GM23338 (cell line): ENCODE measurements around the gene BICDL1. TPM values are rescaled to one million over a fixed set of nuclear protein-coding genes. Genes with fewer than 3 reads are reported as not detected.

Experiments
- ATAC-seq: fragments of 200-7000 bp; cut with Tn5 transposase; 3 replicates; pipeline ENCODE4 v1.9.1; 2020
- DNase-seq: peaks from one replicate; pipeline ENCODE4 v3.0.0-alpha.2; 2015; ENCODE audit warnings: low spot score
- H2AFZ ChIP-seq: fragments of 200-600 bp; sonication (generic); 2 replicates; pipeline ENCODE4 v1.8.0; 2016; ENCODE audit warnings: antibody characterized with exemption, mild to moderate bottlenecking, moderate library complexity
- H3F3A ChIP-seq: fragments of 200-600 bp; sonication (generic); replicated peaks from 2 replicates; pipeline ENCODE4 v1.8.0; 2017; ENCODE audit warnings: antibody characterized with exemption, mixed run types, low read depth
- H3K27ac ChIP-seq: fragments of 200-600 bp; sonication (generic); 2 replicates; pipeline ENCODE4 v1.6.1; 2016; ENCODE audit warnings: low read depth
- H3K27me3 ChIP-seq: fragments of 200-600 bp; sonication (generic); 2 replicates; pipeline ENCODE4 v1.8.0; 2016; ENCODE audit warnings: mild to moderate bottlenecking, mixed run types, moderate library complexity; ENCODE audit not compliant: insufficient read depth
- H3K36me3 ChIP-seq: fragments of 200-600 bp; sonication (generic); 2 replicates; pipeline ENCODE4 v1.8.0; 2016; ENCODE audit warnings: mild to moderate bottlenecking; ENCODE audit not compliant: insufficient read depth
- H3K4me1 ChIP-seq: fragments of 200-600 bp; sonication (generic); 2 replicates; pipeline ENCODE4 v1.8.0; 2016; ENCODE audit warnings: mild to moderate bottlenecking, moderate library complexity; ENCODE audit not compliant: insufficient read depth
- H3K4me2 ChIP-seq: fragments of 200-600 bp; sonication (generic); 2 replicates; pipeline ENCODE4 v1.7.1; 2017; ENCODE audit warnings: mixed run types
- H3K4me3 ChIP-seq: fragments of 200-600 bp; sonication (generic); 2 replicates; pipeline ENCODE4 v1.6.1; 2016; ENCODE audit warnings: mixed run types
- H3K79me2 ChIP-seq: fragments of 200-600 bp; sonication (generic); replicated peaks from 2 replicates; pipeline ENCODE4 v1.8.0; 2017; ENCODE audit warnings: mild to moderate bottlenecking; ENCODE audit not compliant: insufficient read depth
- H3K9me2 ChIP-seq: fragments of 200-600 bp; sonication (generic); 2 replicates; pipeline ENCODE4 v1.8.0; 2017; ENCODE audit not compliant: insufficient read depth
- H4K20me1 ChIP-seq: fragments of 200-600 bp; sonication (generic); replicated peaks from 2 replicates; pipeline ENCODE4 v1.8.0; 2017; ENCODE audit warnings: mild to moderate bottlenecking; ENCODE audit not compliant: insufficient read depth
- H3K27ac Mint-ChIP-seq: 2 replicates; pipeline ENCODE4 v1.8.0; 2020; ENCODE audit warnings: inconsistent platforms, mild to moderate bottlenecking, moderate library complexity, mixed read lengths
- H3K27me3 Mint-ChIP-seq: 3 replicates; pipeline ENCODE4 v1.8.0; 2022; ENCODE audit warnings: low read depth, mild to moderate bottlenecking, moderate library complexity, mixed read lengths, inconsistent platforms; ENCODE audit not compliant: insufficient read depth, poor library complexity
- H3K36me3 Mint-ChIP-seq: 3 replicates; pipeline ENCODE4 v1.8.0; 2021; ENCODE audit warnings: low read depth, mild to moderate bottlenecking, inconsistent platforms, moderate library complexity, mixed read lengths
- H3K4me1 Mint-ChIP-seq: 3 replicates; pipeline ENCODE4 v1.8.0; 2020; ENCODE audit warnings: mild to moderate bottlenecking, inconsistent platforms, mixed read lengths
- H3K4me3 Mint-ChIP-seq: 3 replicates; pipeline ENCODE4 v1.8.0; 2021; ENCODE audit warnings: moderate library complexity, mild to moderate bottlenecking, inconsistent platforms, mixed read lengths
- H3K9me3 Mint-ChIP-seq: 3 replicates; pipeline ENCODE4 v1.8.0; 2020; ENCODE audit warnings: moderate library complexity, mild to moderate bottlenecking, inconsistent platforms, mixed read lengths
- CREB1 ChIP-seq: fragments of 250-450 bp; sonication (Bioruptor Pico); IDR thresholded peaks from 2 replicates; pipeline ENCODE4 v1.5.0; 2020; ENCODE audit warnings: low read depth, mild to moderate bottlenecking, moderate library complexity
- EZH2phosphoT487 ChIP-seq: fragments of 200-600 bp; sonication (generic); IDR thresholded peaks from one replicate; pipeline ENCODE4 v1.8.1; 2018; ENCODE audit warnings: antibody characterized with exemption; ENCODE audit not compliant: unreplicated experiment
- NANOG ChIP-seq: IDR thresholded peaks from 2 replicates; pipeline ENCODE4 v1.6.1; 2016; ENCODE audit warnings: antibody characterized with exemption, borderline replicate concordance
- POLR2AphosphoS5 ChIP-seq: IDR thresholded peaks from 2 replicates; pipeline ENCODE4 v1.6.1; 2016; ENCODE audit warnings: antibody characterized with exemption, low read depth
- STAT1 ChIP-seq: IDR thresholded peaks from one replicate; pipeline ENCODE4 v1.6.1; 2016; ENCODE audit warnings: antibody characterized with exemption; ENCODE audit not compliant: unreplicated experiment
- polyA plus RNA-seq: library from polyadenylated mRNA; unstranded; fragments of >200 nt; fragmentation: Nextera tagmentation; extraction: Ambion mirVana; gene quantifications from 2 replicates; pipeline ENCODE4 v1.2.1, GENCODE V29; 2016
- total RNA-seq: library from RNA; depleted of rRNA; stranded (reverse); fragments of >200 nt; shearing (Covaris generic); gene quantifications from 2 replicates; pipeline ENCODE4 v1.2.3, GENCODE V29; 2014
- TF ChIP-seq, protein P1 (sequence below): fragments of 250-450 bp; sonication (Bioruptor Pico); IDR thresholded peaks from 2 replicates; pipeline ENCODE4 v1.5.0; 2020; ENCODE audit warnings: mild to moderate bottlenecking, moderate library complexity
- TF ChIP-seq, protein P2 (sequence below): IDR thresholded peaks from 2 replicates; pipeline ENCODE4 v1.6.1; 2016; ENCODE audit warnings: antibody characterized with exemption

The BICDL1 gene
- total and polyA plus RNA-seq, 2 experiments from 2014 or later, result 14.0 to 25.7 TPM

DNA sequence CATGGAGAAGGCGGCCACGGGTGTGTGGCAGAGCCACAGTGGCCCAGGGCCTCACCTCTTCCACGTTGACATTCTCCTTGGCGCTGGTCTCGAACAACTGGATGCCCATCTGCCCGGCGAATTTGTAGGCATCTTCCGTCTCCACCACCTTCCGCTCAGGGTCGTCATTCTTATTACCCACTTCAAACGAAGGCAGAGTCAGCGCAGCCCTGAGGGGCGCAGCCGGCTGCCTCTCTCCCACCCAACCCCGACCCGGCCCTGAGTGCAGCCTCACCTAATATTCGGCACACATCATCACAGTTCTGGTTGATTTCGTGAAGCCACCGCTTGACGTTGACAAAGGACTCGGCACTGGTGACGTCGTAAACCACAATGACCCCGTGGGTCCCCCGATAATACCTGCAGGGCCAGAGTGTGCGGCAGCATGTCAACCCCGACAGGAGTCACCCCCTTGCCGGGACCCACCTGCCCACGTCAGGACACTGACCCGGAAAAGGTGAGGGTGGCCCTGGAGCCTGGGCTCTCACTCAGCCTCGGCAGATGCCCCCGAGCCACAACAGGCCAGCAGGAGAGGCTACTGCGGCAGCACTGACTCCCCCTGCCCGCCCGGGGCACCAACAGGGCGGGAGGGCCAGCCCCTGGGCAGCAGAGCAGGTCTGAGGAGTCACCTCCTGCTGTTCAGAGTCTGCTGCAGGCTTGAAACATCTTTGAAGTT is 109.9 kb downstream of the BICDL1 start (continued):
- TF ChIP-seq, protein P1, sequence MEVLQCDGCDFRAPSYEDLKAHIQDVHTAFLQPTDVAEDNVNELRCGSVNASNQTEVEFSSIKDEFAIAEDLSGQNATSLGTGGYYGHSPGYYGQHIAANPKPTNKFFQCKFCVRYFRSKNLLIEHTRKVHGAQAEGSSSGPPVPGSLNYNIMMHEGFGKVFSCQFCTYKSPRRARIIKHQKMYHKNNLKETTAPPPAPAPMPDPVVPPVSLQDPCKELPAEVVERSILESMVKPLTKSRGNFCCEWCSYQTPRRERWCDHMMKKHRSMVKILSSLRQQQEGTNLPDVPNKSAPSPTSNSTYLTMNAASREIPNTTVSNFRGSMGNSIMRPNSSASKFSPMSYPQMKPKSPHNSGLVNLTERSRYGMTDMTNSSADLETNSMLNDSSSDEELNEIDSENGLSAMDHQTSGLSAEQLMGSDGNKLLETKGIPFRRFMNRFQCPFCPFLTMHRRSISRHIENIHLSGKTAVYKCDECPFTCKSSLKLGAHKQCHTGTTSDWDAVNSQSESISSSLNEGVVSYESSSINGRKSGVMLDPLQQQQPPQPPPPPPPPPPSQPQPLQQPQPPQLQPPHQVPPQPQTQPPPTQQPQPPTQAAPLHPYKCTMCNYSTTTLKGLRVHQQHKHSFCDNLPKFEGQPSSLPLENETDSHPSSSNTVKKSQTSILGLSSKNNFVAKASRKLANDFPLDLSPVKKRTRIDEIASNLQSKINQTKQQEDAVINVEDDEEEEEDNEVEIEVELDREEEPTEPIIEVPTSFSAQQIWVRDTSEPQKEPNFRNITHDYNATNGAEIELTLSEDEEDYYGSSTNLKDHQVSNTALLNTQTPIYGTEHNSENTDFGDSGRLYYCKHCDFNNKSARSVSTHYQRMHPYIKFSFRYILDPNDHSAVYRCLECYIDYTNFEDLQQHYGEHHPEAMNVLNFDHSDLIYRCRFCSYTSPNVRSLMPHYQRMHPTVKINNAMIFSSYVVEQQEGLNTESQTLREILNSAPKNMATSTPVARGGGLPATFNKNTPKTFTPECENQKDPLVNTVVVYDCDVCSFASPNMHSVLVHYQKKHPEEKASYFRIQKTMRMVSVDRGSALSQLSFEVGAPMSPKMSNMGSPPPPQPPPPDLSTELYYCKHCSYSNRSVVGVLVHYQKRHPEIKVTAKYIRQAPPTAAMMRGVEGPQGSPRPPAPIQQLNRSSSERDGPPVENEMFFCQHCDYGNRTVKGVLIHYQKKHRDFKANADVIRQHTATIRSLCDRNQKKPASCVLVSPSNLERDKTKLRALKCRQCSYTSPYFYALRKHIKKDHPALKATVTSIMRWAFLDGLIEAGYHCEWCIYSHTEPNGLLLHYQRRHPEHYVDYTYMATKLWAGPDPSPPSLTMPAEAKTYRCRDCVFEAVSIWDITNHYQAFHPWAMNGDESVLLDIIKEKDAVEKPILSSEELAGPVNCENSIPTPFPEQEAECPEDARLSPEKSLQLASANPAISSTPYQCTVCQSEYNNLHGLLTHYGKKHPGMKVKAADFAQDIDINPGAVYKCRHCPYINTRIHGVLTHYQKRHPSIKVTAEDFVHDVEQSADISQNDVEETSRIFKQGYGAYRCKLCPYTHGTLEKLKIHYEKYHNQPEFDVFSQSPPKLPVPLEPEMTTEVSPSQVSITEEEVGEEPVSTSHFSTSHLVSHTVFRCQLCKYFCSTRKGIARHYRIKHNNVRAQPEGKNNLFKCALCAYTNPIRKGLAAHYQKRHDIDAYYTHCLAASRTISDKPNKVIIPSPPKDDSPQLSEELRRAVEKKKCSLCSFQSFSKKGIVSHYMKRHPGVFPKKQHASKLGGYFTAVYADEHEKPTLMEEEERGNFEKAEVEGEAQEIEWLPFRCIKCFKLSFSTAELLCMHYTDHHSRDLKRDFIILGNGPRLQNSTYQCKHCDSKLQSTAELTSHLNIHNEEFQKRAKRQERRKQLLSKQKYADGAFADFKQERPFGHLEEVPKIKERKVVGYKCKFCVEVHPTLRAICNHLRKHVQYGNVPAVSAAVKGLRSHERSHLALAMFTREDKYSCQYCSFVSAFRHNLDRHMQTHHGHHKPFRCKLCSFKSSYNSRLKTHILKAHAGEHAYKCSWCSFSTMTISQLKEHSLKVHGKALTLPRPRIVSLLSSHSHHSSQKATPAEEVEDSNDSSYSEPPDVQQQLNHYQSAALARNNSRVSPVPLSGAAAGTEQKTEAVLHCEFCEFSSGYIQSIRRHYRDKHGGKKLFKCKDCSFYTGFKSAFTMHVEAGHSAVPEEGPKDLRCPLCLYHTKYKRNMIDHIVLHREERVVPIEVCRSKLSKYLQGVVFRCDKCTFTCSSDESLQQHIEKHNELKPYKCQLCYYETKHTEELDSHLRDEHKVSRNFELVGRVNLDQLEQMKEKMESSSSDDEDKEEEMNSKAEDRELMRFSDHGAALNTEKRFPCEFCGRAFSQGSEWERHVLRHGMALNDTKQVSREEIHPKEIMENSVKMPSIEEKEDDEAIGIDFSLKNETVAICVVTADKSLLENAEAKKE (CRISPR knock-in tag), result no peak
- no peak for TF ChIP-seq STAT1
- TF ChIP-seq CREB1 (CRISPR knock-in tag), result no peak

DNA sequence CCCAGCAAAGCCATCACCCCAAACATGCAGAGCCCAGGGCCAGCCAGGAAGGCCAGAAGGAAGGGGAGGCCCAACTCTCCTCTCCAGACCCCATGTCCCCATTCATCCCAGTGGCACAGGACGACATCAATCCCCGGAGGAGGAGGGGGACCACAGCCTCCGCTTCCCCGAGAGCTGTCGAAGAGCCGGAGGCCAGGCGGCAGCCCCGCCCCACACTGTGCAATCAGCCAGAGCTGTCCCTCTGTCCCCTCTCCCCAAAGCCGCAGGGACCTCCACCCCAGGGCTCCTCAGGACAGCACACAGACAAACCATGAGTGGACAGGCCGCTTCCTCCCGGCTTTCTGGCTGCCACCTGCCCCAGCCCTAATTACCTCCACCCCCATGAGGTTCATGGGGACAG is 110.7 kb downstream of the BICDL1 start:
- H3K36me3 Mint-ChIP-seq, result peaks cover 35% of the 10 kb centered on the region
- no peak overlapping the region for H3K4me3 ChIP-seq
- no peak overlapping the region for H3K27ac ChIP-seq
- DNase-seq (no peak), ATAC-seq (no peak)
- H3K4me3 Mint-ChIP-seq, result no peak overlapping the region
- H3F3A ChIP-seq, result peaks cover 2% of the 10 kb centered on the region
- H3K79me2 ChIP-seq, result peaks cover 31% of the 10 kb centered on the region
- peaks cover 25% of the 10 kb centered on the region for H3K4me1 Mint-ChIP-seq
- no peaks in the 10 kb centered on the region for H4K20me1 ChIP-seq
- no peak overlapping the region for H3K4me2 ChIP-seq
- H3K4me1 ChIP-seq, result peaks cover 10% of the 10 kb centered on the region
- H3K27ac Mint-ChIP-seq, result no peak overlapping the region; the same call in 1 of the 2 replicates
- H3K27me3 ChIP-seq, result no peaks in the 10 kb centered on the region
- no peaks in the 10 kb centered on the region for H3K9me3 Mint-ChIP-seq
- H3K36me3 ChIP-seq, result no peaks in the 10 kb centered on the region; the same call in 1 of the 2 replicates
- no peaks in the 10 kb centered on the region for H3K9me2 ChIP-seq
- no peak overlapping the region for H2AFZ ChIP-seq
- H3K27me3 Mint-ChIP-seq, result peaks cover 3% of the 10 kb centered on the region
- TF ChIP-seq CREB1 (CRISPR knock-in tag), result no peak
- TF ChIP-seq, protein P1 (CRISPR knock-in tag), result no peak
- TF ChIP-seq, protein P2, sequence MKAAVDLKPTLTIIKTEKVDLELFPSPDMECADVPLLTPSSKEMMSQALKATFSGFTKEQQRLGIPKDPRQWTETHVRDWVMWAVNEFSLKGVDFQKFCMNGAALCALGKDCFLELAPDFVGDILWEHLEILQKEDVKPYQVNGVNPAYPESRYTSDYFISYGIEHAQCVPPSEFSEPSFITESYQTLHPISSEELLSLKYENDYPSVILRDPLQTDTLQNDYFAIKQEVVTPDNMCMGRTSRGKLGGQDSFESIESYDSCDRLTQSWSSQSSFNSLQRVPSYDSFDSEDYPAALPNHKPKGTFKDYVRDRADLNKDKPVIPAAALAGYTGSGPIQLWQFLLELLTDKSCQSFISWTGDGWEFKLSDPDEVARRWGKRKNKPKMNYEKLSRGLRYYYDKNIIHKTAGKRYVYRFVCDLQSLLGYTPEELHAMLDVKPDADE, result no peak
- no peak for TF ChIP-seq EZH2phosphoT487
- no peak for TF ChIP-seq POLR2AphosphoS5
- no peak for TF ChIP-seq STAT1
- TF ChIP-seq NANOG, result no peak
